HG02678 (cell line): ENCODE data around the gene ID3.
"Not testable (repeated sequence)": the region's sequence is repeated elsewhere in the genome, so short reads cannot be mapped to it uniquely, and the experiment has no call there.

Experiments
- ATAC-seq: cut with Tn5 transposase; IDR thresholded peaks from one replicate; pipeline ENCODE4 v1.9.1; 2021; ENCODE audit warnings: mild to moderate bottlenecking, moderate library complexity; ENCODE audit not compliant: unreplicated experiment

ID3 gene

GRCh38 chr1:23589585-23589986, 30.3 kb upstream of the ID3 start:
- ATAC-seq, result no peak

DNA sequence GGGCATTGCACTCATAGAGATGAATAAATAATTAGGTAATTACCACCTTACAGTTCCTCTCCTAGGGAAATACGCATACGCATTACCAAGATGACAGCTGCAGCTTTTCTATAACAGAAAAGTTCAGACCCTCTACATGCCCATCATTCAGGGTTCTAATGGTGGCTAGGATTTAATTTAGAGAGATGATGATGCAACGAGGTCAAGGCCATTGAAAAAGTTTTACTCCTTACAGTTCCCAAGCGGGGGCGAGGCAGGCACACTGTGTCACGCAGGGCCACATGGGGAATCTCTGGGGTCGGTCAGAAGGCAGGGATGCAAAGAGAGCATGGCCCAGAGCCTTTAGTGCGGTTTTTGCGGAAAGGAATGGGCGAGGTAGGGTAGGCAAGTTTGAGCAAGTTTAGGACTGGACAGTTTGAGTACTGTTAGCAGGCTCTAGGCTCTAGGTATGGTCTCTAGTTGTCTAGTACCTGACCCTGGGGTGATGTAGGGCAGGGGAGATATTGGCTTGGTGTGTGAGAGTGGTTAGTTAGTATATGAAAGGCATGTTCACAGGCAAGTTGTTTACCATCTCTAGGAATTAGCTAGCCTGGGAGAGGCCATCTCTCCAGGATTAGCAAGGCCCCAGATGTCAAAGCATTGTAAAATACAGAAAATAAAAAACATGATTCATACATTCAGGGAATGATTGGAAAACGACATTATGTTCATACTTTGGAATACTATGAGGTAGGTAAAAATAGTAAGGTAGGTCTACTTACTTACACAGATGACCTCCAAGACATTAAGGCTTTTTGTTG, 29.6 kb upstream of the ID3 start:
- no peak for ATAC-seq

DNA sequence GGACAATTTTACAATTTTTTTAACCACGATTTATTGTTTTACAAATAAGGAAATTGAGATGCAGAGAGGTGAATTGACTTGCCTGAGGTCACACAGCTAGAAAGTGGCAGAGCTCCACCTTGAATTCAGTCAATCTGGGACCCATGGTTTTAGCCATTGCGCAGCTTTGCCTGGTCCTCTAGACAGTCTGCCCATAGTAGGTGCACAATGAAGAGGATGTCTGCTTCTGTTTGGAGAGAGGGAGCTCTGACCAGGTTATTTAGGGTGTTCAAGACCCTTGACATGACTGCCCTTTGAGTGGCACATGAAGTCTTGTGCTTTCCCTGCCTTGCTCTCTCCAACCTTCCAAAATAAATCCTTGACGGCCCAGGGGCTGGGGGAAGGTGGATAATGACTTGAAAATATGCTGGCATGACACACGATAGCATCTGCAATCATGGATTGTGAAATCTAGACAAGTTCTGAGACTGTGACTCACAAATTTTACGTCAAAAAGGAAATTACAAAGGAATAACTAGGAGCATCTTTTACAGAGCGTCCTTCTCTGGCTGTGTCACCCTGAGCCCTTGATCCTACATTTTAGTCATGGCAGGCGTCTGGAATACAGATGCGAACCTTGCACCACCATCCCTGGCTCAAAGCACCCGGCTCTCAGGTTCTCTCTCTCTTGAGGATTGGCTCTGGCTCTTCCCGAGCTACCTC, 26.2 kb upstream of the ID3 start:
- ATAC-seq, result no peak

GRCh38 chr1:23583727-23584126, 24.4 kb upstream of the ID3 start:
- not testable (repeated sequence) for ATAC-seq

DNA sequence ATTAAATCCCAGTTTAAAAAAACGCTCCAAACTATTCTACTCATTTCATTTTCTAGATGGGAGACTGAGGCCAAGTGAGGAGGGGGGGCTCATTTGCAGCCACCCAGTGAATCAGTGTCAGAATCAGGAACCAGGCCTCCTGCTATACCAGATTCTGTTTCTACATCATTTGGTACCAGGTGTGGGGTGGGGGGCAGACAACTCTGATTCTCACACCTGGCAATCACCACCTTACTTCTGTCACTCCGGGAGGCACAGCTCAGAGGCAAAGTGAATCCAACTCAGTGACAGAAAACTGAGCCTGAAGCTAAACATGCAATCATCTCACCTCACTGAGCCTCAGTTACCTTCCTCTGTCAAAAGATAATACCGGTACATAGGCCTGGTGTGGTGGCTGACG, 23.5 kb upstream of the ID3 start:
- ATAC-seq, result no peak

- no peak for ATAC-seq
Observed at GRCh38 chr1:23581219-23581618, 21.9 kb upstream of the ID3 start.

DNA sequence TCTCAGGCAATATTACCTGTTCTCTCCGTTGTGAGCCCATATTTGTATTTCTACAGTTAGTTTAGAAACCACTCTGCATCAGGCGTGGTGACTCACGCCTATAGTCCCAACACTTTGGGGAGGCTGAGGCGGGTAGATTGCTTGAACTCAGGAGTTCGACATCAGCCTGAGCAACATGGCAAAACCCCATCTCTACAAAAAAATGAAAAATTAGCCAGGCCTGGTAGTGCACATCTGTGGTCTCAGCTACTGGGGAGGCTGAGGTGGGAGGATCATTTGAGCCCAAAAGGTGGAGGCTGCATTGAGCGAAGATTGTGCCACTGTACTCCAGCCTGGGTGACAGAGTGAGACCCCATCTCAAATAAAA, 19.7 kb upstream of the ID3 start:
- ATAC-seq, result no peak

GRCh38 chr1:23578311-23578996, 19.2 kb upstream of the ID3 start:
- no peak for ATAC-seq

DNA sequence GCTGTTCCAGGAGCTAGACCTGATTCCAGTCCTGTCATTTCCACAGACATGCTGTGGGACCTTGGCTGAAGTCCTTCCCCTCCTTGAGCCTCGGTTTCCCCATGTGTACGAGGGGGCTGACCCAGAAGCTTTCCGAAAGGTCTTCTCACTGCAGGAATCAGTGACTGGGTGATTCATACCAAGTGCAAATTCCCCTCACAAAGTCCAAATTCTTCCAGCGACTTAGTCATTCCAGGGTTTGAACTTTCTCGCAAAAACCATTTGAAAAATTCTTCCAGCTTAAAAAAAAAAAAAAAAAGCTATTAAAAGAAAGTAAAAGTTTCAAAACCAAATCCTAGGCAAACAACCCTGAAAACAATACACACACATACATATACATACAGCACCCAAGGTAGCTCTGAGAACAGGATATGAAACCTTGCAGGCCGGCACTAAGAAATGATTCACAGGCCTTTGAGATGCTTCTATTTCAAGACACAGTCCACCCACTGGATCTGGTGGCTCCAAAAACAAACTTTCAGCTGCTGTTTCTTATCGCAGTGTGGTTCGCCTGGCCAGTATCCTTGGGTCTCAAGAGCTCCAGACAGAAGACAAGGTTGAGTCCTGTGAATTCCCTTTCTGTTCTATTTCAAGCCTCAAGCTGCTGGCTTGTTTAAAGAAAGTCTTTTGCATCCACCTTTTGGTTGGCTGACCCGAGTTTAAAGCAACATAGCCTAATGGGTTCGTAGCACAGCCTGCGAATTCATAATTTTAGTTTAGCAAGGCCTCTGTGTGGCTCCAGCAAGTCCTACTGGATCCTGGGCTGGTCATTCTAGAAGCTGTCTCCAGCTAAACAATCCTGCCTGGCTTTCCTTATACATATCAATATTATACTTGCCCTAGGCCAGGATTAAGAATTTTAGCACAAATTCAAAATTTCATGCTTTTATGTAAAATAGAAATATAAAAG, 18.0 kb upstream of the ID3 start:
- ATAC-seq, result peak; percentile 88

DNA sequence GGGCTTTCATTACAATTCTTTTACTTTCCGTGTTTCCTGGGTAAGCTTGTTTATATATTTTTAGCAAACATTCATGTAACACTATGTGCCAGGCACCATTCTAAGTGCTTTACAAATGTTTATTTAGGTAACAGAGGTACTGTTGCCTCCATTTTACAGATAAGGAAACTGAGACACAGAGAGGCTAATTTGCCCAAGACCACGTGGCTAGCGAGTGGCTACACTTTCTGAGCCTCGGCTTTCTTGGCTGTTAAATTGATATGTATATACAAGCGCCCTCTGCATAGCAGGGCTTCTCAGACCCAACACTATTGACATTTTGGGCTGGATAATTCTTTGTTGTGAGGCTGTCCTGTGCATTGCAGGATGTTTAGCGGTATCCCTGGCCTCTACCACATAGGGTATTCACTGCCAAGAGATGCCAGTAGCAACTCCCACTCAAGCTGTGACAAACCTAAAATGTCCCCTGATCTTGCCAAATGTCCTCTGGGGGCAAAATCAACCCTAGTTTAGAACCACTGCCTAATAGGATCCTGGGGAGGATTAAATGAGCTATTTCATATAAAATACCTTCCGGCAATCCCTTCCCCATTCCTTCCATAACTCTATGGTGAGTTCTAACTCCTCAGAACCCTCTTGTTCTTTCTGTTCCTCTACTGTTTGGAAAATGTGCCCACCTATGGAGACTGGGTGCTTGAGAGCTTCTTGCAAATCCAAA, 17.2 kb upstream of the ID3 start:
- ATAC-seq, result no peak

- ATAC-seq, result no peak
Observed at GRCh38 chr1:23575226-23575810, 16.0 kb upstream of the ID3 start.

- ATAC-seq, result peak; percentile 41
Observed at GRCh38 chr1:23574265-23574754, 15.0 kb upstream of the ID3 start.

DNA sequence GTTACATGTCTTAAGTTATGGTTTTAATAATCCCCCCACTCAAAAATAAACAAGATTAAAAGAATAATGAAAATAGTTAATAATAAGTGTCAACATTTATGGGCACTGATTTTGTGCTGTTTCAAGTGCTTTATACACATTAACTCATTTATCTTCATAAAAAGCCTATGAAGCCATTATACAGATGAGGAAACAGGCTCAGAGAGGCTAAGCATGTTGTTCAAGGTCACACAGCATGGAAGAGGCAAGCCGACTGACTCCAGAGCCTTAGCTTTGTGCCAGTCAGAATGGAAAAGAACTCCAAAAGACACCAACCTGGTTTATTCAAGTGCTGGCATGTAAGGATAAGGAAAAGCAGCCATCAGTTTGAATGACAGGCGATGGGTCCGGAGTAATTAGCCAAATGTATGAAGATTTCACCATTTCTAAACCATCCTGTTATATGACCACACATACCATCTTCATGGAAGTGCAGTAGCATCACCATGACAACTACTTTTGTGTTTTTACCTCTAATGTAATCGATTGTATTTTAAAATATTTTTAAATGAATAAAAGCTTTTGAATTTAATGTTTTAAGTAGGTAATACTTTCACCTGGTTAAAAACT, 14.4 kb upstream of the ID3 start:
- no peak for ATAC-seq

GRCh38 chr1:23571465-23571864, 12.2 kb upstream of the ID3 start:
- no peak for ATAC-seq

DNA sequence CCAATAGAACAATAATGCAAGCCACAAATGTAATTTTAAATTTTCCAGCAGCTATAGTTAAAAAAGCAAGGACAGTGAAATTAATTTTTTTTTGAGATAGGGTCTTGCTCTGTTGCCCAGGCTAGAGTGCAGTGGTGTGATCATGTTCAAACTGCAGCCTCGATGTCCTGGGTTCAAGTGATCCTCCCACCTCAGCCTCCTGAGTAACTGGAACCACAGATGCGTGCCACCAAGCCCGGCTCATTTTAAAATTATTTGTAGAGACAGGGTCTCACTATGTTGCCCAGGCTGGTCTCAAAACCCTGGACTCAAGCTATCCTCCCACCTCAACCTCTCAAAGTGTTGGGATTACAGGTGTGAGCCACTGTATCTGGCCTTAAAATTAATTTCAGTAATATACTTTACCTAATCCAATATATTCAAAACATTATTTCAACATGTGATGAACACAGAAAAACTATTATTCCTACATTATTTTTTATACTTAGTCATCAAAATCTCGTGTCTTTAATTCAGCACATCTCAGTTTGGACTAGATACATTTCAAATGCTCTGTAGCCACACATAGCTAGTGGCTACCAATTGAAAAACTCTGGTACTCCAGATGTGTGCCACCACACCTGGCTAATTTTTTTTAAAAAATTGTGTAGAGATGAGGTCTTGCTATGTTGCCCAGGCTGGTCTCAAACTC, 10.8 kb upstream of the ID3 start:
- ATAC-seq, result no peak

GRCh38 chr1:23568608-23569383, 9.5 kb upstream of the ID3 start:
- no peak for ATAC-seq

GRCh38 chr1:23567996-23568607, 8.8 kb upstream of the ID3 start:
- no peak for ATAC-seq

GRCh38 chr1:23567629-23567995, 8.3 kb upstream of the ID3 start:
- no peak for ATAC-seq
